Transverse colon (tissue), 4 donors: ENCODE results near the gene ZNF488. TPM values are rescaled to one million over a fixed set of nuclear protein-coding genes. Genes with fewer than 3 reads are reported as not detected.

ENCODE experiments used
- DNase-seq: peaks from one replicate; pipeline ENCODE4 v3.0.0-alpha.2; 2019
- H3K27ac ChIP-seq, 4 donors: fragments of 200-600 bp; sonication (generic); 2 replicates each; pipeline ENCODE4 v1.5.1; 2016 to 2018; ENCODE audit warnings: inconsistent platforms in 4 of 4
- H3K27me3 ChIP-seq: fragments of 200-600 bp; sonication (generic); 2 replicates; pipeline ENCODE4 v1.5.1; 2017; ENCODE audit warnings: inconsistent platforms
- H3K36me3 ChIP-seq, 4 donors: fragments of 200-600 bp; sonication (generic); 2 replicates each; pipeline ENCODE4 v1.5.1; 2017 to 2019; ENCODE audit warnings: inconsistent platforms in 4 of 4
- H3K4me1 ChIP-seq, 4 donors: fragments of 200-600 bp; sonication (generic); 2 replicates each; pipeline ENCODE4 v1.5.1; 2017 to 2020; ENCODE audit warnings: inconsistent platforms in 4 of 4
- H3K4me3 ChIP-seq, 4 donors: fragments of 200-600 bp; sonication (generic); 1 replicate in 1 of 4; 2 replicates in 3 of 4; pipeline versions ENCODE4 v1.5.1 to v1.6.1; 2017 to 2019; ENCODE audit warnings: inconsistent platforms in 4 of 4
- H3K9me3 ChIP-seq, 2 donors: fragments of 200-600 bp; sonication (generic); 2 replicates each; pipeline ENCODE4 v1.5.1; 2017 to 2019; ENCODE audit warnings: inconsistent platforms in 2 of 2
- CTCF ChIP-seq, 5 experiments: fragments of 200-600 bp in 3 of 5; fragments of 450-650 bp in 2 of 5; sonication (generic) in 3 of 5; IDR thresholded peaks; 1 replicate in 2 of 5; 2 replicates in 3 of 5; pipeline ENCODE4 v1.5.1; 2016 to 2017; ENCODE audit warnings: antibody characterized with exemption in 5 of 5, inconsistent platforms in 3 of 5, mild to moderate bottlenecking in 2 of 5, moderate library complexity in 1 of 5
- EP300 ChIP-seq: sonication (generic); formaldehyde crosslinking; IDR thresholded peaks from one replicate; pipeline ENCODE4 v1.6.1; 2017; ENCODE audit warnings: antibody characterized with exemption, low read depth
- POLR2A ChIP-seq: fragments of 450-650 bp; IDR thresholded peaks from one replicate; pipeline ENCODE4 v1.6.1; 2016; ENCODE audit warnings: antibody characterized with exemption, mild to moderate bottlenecking, moderate library complexity
- POLR2AphosphoS5 ChIP-seq, 3 donors: sonication (generic); formaldehyde crosslinking; IDR thresholded peaks; one replicate each; pipeline ENCODE4 v1.6.1; 2016; ENCODE audit warnings: antibody characterized with exemption in 3 of 3
- WGBS, 2 donors: methylation state at CpG; one replicate each; pipeline ENCODE4 v1.1.5; 2018; ENCODE audit warnings: low coverage in 1 of 2; 5-methylcytosine and 5-hydroxymethylcytosine counted together
- in situ Hi-C, 4 donors: fragments of 200-750 bp; cut with MboI; loops; one replicate each; pipeline versions ENCODE4 v1.15.0 to v1.15.1; 2017; ENCODE audit warnings: low sequenced_read_pairs in 3 of 4, low pct_ligation_motif_present in 1 of 4, low pct_unique_long_range_greater_than_20kb in 1 of 4
- intact Hi-C: fragments of 100-400 bp; cut with DNase I; formaldehyde crosslinking; loops from one replicate; pipeline ENCODE4 v1.15.1; 2023; ENCODE audit warnings: low total_unique reads
- total RNA-seq, 4 donors: library from RNA; depleted of rRNA; stranded (reverse); fragments of >200 nt; gene quantifications; one replicate each; pipeline ENCODE4 v1.1.0, GENCODE V29; 2016

The ZNF488 gene
- total RNA-seq, 4 donors from 2014 or later, result 0.41 to 0.80 TPM; not detected in 2

DNA sequence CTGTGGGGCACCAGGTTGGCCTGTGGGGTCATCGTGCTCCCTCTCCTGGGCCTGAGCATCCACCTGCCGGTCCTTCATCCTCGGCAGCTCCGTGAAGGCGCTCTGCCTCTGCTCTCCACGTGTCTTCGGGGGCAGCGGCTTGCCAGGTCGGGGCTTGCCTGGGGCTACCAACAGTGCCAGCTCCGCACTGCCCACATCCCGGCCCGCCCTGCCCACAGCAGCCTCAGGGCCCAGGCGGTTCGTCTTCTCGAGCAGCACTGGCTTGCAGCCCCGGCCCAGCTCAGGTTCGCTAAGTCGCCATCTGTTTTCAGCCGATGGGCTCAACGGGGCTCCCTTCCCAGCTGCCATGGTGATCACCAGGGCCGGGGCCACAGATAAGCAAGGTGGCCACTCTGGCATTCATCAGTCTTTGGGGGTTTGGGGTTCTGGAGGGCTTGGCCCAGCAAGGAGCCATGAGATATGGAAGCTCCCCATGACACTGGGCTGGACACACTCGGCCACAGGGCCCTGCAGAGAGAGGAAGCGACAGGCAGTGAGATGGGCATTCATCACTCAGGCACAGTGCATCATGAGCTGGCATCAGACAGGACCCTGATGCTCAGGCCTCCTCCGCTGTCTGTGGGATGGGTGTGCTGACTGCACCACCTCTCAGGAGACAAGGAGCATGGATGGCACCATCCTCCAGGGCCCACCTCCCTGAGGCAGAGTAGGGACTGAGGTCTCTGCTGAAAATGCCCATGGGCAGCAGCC is 15.5 kb downstream of the ZNF488 start:
- TF ChIP-seq EP300 (no peak), CTCF (IDR thresholded peaks at IDR 0.05) (no peak), POLR2A (no peak), POLR2AphosphoS5 (IDR thresholded peaks at IDR 0.05) (no peak)
- intact Hi-C loops, result no loop called here
- H3K4me3 ChIP-seq, result no peak overlapping the region
- 90% methylated on average over 19 of the region's 24 CpGs; no CpG with 5 or more reads in 1 of the 2 donors for WGBS, 2 donors
- no peak for DNase-seq
- H3K9me3 ChIP-seq, result no peaks in the 10 kb centered on the region
- no peaks in the 10 kb centered on the region for H3K27me3 ChIP-seq
- no peaks in the 10 kb centered on the region for H3K4me1 ChIP-seq
- no peak overlapping the region for H3K27ac ChIP-seq
- H3K36me3 ChIP-seq, result no peaks in the 10 kb centered on the region
- in situ Hi-C loops, result no loop called here

DNA sequence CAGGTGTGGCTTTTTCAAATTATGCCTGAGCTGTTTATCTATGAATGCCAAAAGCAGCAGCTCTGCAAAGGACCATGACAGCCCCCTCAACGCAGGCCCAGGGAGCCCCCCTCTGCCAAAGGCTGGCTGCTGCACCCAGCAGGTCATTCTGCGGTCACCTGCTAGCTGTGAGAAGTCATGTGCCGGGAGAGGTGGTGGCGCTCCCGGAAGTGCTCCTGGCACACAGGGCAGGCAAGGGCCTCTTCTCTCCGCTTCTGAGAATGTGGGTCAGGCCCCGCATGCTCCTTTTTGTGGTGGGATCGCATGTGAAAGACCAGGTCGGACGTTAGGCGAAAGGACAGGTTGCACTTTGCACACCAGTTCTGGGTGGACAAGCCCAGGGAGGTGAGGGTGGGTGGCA is 16.4 kb downstream of the ZNF488 start:
- intact Hi-C loops, result no loop called here
- no peak overlapping the region for H3K4me3 ChIP-seq
- no peaks in the 10 kb centered on the region for H3K9me3 ChIP-seq
- DNase-seq, result no peak
- no peak overlapping the region for H3K27ac ChIP-seq
- H3K36me3 ChIP-seq, result no peaks in the 10 kb centered on the region
- 90 to 91% methylated on average over 2 to 10 of the region's 11 CpGs for WGBS, 2 donors
- TF ChIP-seq EP300 (no peak), POLR2A (no peak), CTCF (IDR thresholded peaks at IDR 0.05) (no peak), POLR2AphosphoS5 (IDR thresholded peaks at IDR 0.05) (no peak)
- no peaks in the 10 kb centered on the region for H3K4me1 ChIP-seq
- H3K27me3 ChIP-seq, result no peaks in the 10 kb centered on the region
- in situ Hi-C loops, result no loop called here

DNA sequence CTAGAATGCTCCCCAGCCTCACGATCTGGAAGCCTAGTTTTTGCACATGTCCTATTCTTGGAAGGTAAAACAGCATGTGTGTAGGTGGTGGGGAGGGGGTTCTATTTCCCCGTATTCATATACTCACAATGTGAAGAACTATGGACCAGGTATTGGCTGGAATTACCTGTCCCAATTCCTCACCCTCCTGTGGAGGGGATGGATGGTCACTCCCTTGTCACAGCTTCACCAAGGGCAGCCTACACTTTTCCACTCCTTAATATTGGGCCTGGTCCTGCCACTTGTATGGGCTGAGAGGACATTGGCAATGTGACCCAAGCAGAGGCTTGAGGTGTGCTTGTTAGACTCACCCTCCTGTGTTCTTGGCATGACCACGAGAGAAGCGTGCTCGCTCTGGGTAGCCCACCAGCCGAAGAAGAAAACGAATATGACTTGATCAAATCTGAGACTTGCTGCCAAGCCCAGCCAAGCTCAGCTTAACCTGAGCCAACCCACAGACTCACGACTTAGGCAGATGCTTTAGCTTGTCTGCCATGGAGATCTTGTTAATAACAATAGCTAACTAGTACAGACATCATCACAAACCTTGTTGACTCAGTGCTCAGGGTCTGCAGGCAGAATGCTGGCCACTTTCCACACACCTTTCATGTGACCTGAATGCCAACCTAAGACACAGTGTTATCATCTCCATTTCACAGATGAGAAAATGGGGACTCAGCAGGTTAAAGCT is 17.2 kb downstream of the ZNF488 start:
- 73 to 90% methylated on average over 3 to 8 of the region's 8 CpGs for WGBS, 2 donors
- Histone ChIP-seq H3K36me3 (no peaks in the 10 kb centered on the region), H3K27me3 (no peaks in the 10 kb centered on the region), H3K4me1 (no peaks in the 10 kb centered on the region), H3K27ac (no peak overlapping the region), H3K9me3 (no peaks in the 10 kb centered on the region), H3K4me3 (no peak overlapping the region)
- no peak for TF ChIP-seq POLR2A
- TF ChIP-seq CTCF (IDR thresholded peaks at IDR 0.05), result no peak
- TF ChIP-seq POLR2AphosphoS5 (IDR thresholded peaks at IDR 0.05), result no peak
- TF ChIP-seq EP300, result no peak
- DNase-seq, result no peak
- in situ Hi-C loops (no loop called here), intact Hi-C loops (no loop called here)

GRCh38 chr10:47366181-47366631 is 17.9 kb downstream of the ZNF488 start:
- in situ Hi-C loops, result no loop called here
- Histone ChIP-seq H3K36me3 (no peaks in the 10 kb centered on the region), H3K4me1 (no peaks in the 10 kb centered on the region), H3K27me3 (no peaks in the 10 kb centered on the region), H3K27ac (no peak overlapping the region), H3K9me3 (no peaks in the 10 kb centered on the region), H3K4me3 (no peak overlapping the region)
- DNase-seq, result no peak
- TF ChIP-seq POLR2A (no peak), EP300 (no peak), CTCF (IDR thresholded peaks at IDR 0.05) (no peak), POLR2AphosphoS5 (IDR thresholded peaks at IDR 0.05) (no peak)
- intact Hi-C loops, result no loop called here
- WGBS, 2 donors, result 80 to 82% methylated on average over 1 to 5 of the region's 5 CpGs
